ENCODE data around the gene HSPA1A.

- TF ChIP-seq CTCF (IDR thresholded peaks at IDR 0.05): no peak
- no peak for TF ChIP-seq POLR2A (IDR thresholded peaks at IDR 0.05)
These were observed 48.2 kb upstream of the HSPA1A start for GRCh38 chr6:31767096-31767645.
